GM23248 (cell line): Measurements from ENCODE around the gene IQSEC3.

ENCODE experiments used
- EZH2 ChIP-seq: fragments of 200-600 bp; sonication (generic); IDR thresholded peaks from 2 replicates; pipeline ENCODE4 v1.6.1; 2018; ENCODE audit warnings: antibody characterized with exemption, mild to moderate bottlenecking; ENCODE audit not compliant: insufficient read depth, poor library complexity, severe bottlenecking
- EZH2phosphoT487 ChIP-seq: fragments of 200-600 bp; sonication (generic); IDR thresholded peaks from 2 replicates; pipeline ENCODE4 v1.6.1; 2018; ENCODE audit warnings: antibody characterized with exemption, moderate library complexity, mild to moderate bottlenecking, low read depth; ENCODE audit not compliant: insufficient read depth

- no peak for TF ChIP-seq EZH2phosphoT487
- TF ChIP-seq EZH2, result no peak
Measured at GRCh38 chr12:151579-151978, 85.0 kb downstream of the IQSEC3 start.
